Liver (tissue), 3 donors: ENCODE measurements around the gene CAMK2B.

Source experiments
- EGR1 ChIP-seq, 2 donors: IDR thresholded peaks; 2 replicates each; pipeline ENCODE4 v1.6.1; 2016 to 2018; ENCODE audit warnings: antibody characterized with exemption in 2 of 2, low read depth in 2 of 2
- FOXA1 ChIP-seq: IDR thresholded peaks from 2 replicates; pipeline ENCODE4 v1.6.1; 2016; ENCODE audit warnings: antibody characterized with exemption
- GABPA ChIP-seq, 2 donors: IDR thresholded peaks in 1 of 2; conservative IDR thresholded peaks in 1 of 2; 2 replicates each; pipeline ENCODE4 v1.6.1; 2016; ENCODE audit warnings: antibody characterized with exemption in 2 of 2, mild to moderate bottlenecking in 1 of 2, moderate library complexity in 1 of 2
- HNF4A ChIP-seq, 2 donors: conservative IDR thresholded peaks; 2 replicates each; pipeline ENCODE4 v1.6.1; 2016; ENCODE audit warnings: antibody characterized with exemption in 2 of 2, mild to moderate bottlenecking in 2 of 2
- JUND ChIP-seq, 2 donors: IDR thresholded peaks; 2 replicates each; pipeline ENCODE4 v1.6.1; 2016; ENCODE audit warnings: antibody characterized with exemption in 2 of 2
- RAD21 ChIP-seq, 2 donors: IDR thresholded peaks; 2 replicates each; pipeline ENCODE4 v1.6.1; 2016; ENCODE audit warnings: antibody characterized with exemption in 2 of 2, mild to moderate bottlenecking in 2 of 2
- RXRA ChIP-seq, 2 donors: IDR thresholded peaks; 2 replicates each; pipeline ENCODE4 v1.6.1; 2017 to 2018; ENCODE audit warnings: antibody characterized with exemption in 2 of 2, mild to moderate bottlenecking in 1 of 2
- SP1 ChIP-seq: IDR thresholded peaks from 2 replicates; pipeline ENCODE4 v1.6.1; 2018; ENCODE audit warnings: antibody characterized with exemption, mild to moderate bottlenecking
- TAF1 ChIP-seq: conservative IDR thresholded peaks from 2 replicates; pipeline ENCODE4 v1.6.1; 2016; ENCODE audit warnings: antibody characterized with exemption, mild to moderate bottlenecking
- YY1 ChIP-seq: IDR thresholded peaks from 2 replicates; pipeline ENCODE4 v1.6.1; 2016; ENCODE audit warnings: antibody characterized with exemption, mild to moderate bottlenecking
- TF ChIP-seq, protein P1 (sequence below): fragments of 150-350 bp; IDR thresholded peaks from 2 replicates; pipeline ENCODE4 v1.5.1; 2017; ENCODE audit warnings: improper control_type of control experiment, low read depth, low read length; ENCODE audit not compliant: missing input control
- TF ChIP-seq, protein P2 (sequence below): IDR thresholded peaks from 2 replicates; pipeline ENCODE4 v1.6.1; 2016; ENCODE audit warnings: antibody characterized with exemption
- TF ChIP-seq, protein P3 (sequence below): IDR thresholded peaks from 2 replicates; pipeline ENCODE4 v1.6.1; 2016; ENCODE audit warnings: antibody characterized with exemption, mild to moderate bottlenecking
- TF ChIP-seq, protein P4 (sequence below): IDR thresholded peaks from 2 replicates; pipeline ENCODE4 v1.6.1; 2016; ENCODE audit warnings: antibody characterized with exemption
- donor health status: healthy.
- donor health status: healthy.

DNA sequence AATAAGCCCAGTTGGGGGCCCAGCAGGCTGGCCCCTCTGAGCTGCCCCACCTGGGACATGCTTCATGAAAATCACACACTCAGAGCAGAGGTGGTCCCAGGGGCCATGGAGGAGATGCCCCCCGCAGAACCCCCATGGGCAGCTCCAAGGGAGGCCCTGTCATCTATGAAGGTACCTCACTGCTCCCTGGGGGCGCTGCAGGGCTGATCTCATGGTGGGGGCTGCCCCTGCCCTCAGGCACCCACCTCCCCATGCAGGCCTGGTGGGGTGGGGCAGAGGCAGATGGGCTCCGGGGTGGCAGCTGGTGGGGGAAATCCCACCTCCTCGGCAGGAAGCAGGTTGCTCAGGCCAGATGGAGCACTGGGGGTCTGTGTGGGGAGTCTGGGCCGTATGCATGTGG lies 64.2 kb downstream of the CAMK2B start:
- no peak for TF ChIP-seq YY1
- TF ChIP-seq, protein P1, sequence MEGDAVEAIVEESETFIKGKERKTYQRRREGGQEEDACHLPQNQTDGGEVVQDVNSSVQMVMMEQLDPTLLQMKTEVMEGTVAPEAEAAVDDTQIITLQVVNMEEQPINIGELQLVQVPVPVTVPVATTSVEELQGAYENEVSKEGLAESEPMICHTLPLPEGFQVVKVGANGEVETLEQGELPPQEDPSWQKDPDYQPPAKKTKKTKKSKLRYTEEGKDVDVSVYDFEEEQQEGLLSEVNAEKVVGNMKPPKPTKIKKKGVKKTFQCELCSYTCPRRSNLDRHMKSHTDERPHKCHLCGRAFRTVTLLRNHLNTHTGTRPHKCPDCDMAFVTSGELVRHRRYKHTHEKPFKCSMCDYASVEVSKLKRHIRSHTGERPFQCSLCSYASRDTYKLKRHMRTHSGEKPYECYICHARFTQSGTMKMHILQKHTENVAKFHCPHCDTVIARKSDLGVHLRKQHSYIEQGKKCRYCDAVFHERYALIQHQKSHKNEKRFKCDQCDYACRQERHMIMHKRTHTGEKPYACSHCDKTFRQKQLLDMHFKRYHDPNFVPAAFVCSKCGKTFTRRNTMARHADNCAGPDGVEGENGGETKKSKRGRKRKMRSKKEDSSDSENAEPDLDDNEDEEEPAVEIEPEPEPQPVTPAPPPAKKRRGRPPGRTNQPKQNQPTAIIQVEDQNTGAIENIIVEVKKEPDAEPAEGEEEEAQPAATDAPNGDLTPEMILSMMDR, result no peak
- no peak for TF ChIP-seq GABPA (IDR thresholded peaks at IDR 0.05 in 1 of 2, conservative IDR thresholded peaks at IDR 0.05 in 1 of 2)
- TF ChIP-seq RAD21 (IDR thresholded peaks at IDR 0.05), result no peak
- TF ChIP-seq, protein P2, sequence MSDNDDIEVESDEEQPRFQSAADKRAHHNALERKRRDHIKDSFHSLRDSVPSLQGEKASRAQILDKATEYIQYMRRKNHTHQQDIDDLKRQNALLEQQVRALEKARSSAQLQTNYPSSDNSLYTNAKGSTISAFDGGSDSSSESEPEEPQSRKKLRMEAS, result no peak
- TF ChIP-seq, protein P3, sequence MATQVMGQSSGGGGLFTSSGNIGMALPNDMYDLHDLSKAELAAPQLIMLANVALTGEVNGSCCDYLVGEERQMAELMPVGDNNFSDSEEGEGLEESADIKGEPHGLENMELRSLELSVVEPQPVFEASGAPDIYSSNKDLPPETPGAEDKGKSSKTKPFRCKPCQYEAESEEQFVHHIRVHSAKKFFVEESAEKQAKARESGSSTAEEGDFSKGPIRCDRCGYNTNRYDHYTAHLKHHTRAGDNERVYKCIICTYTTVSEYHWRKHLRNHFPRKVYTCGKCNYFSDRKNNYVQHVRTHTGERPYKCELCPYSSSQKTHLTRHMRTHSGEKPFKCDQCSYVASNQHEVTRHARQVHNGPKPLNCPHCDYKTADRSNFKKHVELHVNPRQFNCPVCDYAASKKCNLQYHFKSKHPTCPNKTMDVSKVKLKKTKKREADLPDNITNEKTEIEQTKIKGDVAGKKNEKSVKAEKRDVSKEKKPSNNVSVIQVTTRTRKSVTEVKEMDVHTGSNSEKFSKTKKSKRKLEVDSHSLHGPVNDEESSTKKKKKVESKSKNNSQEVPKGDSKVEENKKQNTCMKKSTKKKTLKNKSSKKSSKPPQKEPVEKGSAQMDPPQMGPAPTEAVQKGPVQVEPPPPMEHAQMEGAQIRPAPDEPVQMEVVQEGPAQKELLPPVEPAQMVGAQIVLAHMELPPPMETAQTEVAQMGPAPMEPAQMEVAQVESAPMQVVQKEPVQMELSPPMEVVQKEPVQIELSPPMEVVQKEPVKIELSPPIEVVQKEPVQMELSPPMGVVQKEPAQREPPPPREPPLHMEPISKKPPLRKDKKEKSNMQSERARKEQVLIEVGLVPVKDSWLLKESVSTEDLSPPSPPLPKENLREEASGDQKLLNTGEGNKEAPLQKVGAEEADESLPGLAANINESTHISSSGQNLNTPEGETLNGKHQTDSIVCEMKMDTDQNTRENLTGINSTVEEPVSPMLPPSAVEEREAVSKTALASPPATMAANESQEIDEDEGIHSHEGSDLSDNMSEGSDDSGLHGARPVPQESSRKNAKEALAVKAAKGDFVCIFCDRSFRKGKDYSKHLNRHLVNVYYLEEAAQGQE, result no peak
- TF ChIP-seq RXRA (IDR thresholded peaks at IDR 0.05), result no peak
- TF ChIP-seq JUND (IDR thresholded peaks at IDR 0.05), result no peak
- no peak for TF ChIP-seq TAF1
- TF ChIP-seq, protein P4, sequence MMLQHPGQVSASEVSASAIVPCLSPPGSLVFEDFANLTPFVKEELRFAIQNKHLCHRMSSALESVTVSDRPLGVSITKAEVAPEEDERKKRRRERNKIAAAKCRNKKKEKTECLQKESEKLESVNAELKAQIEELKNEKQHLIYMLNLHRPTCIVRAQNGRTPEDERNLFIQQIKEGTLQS, result no peak
- TF ChIP-seq EGR1 (IDR thresholded peaks at IDR 0.05; ENCODE audit: low read depth in 2 of 2), result no peak
- no peak for TF ChIP-seq SP1
- TF ChIP-seq HNF4A (conservative IDR thresholded peaks at IDR 0.05), result no peak
- TF ChIP-seq FOXA1, result no peak
